HG03565 (cell line): ENCODE data around the gene PPP1CC.
"Not testable (repeated sequence)": the region's sequence is repeated elsewhere in the genome, so short reads cannot be mapped to it uniquely, and the experiment has no call there.

Experiments
- ATAC-seq: cut with Tn5 transposase; IDR thresholded peaks from one replicate; pipeline ENCODE4 v1.9.1; 2021; ENCODE audit warnings: mild to moderate bottlenecking, moderate library complexity; ENCODE audit not compliant: unreplicated experiment

Gene PPP1CC

DNA sequence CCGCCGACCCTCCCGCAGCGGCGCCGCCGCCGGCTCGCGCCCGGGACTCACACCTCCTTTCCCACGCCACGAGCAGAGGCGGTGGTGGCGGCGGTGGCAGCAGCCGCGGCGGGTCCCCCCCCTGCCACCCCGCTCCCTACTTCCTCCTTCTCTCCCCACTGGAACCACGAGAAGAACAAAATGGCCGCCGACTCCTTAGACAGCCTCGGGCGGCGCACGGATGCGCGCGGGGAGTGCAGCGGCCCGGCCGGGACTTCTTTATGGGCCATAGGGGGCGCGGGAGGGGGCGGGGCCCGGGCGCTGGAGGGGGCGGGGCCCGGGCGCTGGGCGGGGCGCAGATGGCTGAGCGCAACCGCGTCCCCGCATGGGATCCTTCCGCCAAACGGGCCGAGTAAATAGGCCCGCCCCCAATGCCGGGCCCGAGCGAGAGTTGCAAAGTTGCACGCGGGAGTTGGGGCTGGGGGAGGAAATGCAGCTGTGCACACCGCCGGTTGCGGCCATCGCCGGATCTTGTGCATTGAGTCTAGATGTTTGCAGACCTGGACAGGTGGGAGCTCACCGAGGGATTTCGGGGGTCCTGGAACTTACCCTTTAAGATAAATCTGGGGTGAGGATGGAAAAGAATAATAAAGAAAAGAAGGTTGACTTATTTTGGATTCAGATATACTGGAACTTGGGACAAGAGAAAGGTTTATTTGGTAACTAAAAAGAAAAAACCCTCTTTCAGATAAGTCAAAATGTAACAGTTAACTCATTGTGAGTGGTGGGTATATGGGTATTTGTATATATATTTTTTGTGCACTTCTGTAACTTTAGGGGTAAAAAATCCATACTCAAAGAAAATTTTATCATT lies at the start of gene PPP1CC:
PPP1CC (minus strand) TSS at position 174 of the 853 bp plus-strand sequence. CDS start 184 bp downstream, outside the sequence.
- ATAC-seq, result peak; percentile 50

DNA sequence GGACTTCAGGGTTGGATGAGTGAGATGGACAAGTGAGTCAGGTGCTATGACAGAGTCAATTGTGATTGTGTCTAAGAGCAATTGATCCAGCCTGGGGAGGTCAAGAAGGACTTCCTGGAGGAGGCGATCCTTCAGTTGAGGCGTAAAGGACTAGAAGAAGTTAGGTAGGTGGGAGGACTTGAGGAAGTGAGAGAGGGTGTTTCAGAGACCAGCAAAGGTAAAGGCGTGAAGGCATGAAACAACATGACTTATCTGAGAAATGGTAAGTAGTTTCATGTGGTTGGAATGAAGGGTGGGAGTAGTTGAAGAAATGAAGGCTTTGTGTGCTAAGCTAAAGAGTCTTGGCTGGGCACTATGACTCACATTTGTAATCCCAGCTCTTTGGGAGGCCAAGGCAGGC lies 48.9 kb upstream of the PPP1CC start:
- ATAC-seq, result no peak

GRCh38 chr12:110790301-110790700 lies 47.6 kb upstream of the PPP1CC start:
- no peak for ATAC-seq

DNA sequence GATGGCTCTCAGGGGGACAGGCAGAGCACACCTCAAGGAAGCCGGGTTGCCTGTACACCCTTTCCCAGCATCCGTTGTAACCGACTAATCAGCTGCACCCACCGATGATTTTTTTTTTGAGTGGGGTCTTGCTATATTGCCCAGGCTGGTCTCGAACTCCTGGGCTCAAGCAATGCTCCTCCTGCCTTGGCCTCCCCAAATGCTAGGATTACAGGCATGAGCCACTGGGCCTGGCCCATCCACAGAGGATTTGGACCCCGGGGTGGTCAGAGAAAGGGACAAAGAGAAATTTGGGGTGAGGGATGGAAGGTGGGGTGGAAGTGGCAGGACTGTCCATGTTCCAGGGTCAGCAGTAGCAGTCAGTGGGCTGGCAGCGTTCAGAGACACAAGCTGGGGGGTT lies 43.3 kb upstream of the PPP1CC start:
- no peak for ATAC-seq

DNA sequence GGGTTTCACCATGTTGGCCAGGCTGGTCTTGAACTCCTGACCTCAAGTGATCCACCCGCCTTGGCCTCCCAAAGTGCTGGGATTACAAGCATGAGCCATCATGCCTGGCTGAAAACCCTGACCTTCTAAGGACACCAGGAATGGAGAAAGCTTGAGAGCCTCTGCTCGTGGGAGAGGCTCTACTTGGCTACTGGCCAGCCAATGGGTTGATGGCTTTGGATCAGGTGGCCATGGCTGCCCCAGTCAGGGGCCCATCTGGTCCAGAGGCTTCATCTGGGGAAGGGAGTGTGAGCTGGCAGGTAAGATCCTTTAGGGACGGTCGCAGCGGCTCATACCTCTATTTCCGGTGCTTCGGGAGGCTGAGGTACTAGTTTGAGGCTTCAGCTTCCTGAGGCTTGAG lies 42.5 kb upstream of the PPP1CC start:
- no peak for ATAC-seq

GRCh38 chr12:110782922-110783321 lies 40.2 kb upstream of the PPP1CC start:
- no peak for ATAC-seq

GRCh38 chr12:110782094-110782493 lies 39.4 kb upstream of the PPP1CC start:
- ATAC-seq, result no peak

DNA sequence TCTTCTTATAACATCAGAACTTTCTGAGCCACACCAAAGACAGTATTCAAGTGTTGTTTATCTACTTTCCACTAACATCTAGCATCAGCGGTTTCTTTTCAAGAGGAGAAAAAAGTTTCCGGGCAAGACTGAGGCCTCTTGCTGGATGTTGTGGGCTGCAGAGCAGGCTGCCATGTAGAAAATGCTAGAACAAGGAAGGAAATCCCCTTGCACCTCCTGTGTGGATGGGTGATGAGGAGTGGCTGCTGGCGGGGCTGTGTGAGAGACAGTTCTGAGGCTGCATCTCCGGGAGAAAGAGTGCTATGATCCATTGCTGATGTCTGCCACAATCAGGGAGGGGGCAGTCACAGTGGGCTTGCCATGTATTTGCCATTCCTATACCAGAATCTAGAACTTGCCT lies 37.8 kb upstream of the PPP1CC start:
- no peak for ATAC-seq

GRCh38 chr12:110778833-110779577 lies 36.3 kb upstream of the PPP1CC start:
- no peak for ATAC-seq

DNA sequence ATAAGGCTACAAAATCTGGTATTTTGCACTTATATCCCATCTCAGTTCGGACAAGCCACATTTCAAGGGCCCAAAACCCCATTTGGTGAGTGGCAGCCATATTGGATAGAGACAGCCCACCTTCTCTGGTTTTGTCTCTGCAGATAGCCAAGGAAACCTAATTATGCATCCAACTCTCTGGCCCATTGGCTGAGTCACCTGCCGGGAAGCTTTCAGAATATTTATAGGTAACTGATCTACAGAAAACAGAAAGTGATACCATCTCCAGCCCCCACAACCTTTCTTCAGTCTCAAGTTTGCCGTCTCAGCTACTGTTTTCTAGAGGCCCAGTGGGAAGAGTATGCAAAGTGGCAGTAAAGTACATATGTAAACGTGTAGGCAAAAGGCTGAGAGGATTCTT lies 33.7 kb upstream of the PPP1CC start:
- ATAC-seq, result peak; percentile 85

GRCh38 chr12:110775997-110776396 lies 33.3 kb upstream of the PPP1CC start:
- ATAC-seq, result peak; percentile 11

- no peak for ATAC-seq
Observed at GRCh38 chr12:110774824-110775223, 32.1 kb upstream of the PPP1CC start.

DNA sequence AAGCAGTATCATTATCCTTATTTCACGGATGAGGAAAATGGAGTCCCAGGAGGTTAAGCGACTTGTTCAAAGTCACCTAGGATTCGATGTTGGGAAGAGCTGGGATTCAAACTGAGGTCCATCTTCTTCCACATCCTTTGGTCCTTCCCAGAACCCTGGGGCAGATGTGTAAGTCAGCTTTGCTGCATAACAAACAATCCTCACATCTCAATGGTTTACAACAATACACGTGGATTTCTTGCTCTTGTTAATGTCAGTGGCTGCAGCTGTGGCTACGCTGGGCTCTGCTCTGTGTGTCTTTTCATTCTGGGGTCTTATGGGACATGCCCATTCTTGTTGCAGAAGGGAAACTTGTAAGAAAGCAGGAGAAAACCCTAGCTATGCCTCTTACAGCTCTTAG lies 26.3 kb upstream of the PPP1CC start:
- ATAC-seq, result no peak

DNA sequence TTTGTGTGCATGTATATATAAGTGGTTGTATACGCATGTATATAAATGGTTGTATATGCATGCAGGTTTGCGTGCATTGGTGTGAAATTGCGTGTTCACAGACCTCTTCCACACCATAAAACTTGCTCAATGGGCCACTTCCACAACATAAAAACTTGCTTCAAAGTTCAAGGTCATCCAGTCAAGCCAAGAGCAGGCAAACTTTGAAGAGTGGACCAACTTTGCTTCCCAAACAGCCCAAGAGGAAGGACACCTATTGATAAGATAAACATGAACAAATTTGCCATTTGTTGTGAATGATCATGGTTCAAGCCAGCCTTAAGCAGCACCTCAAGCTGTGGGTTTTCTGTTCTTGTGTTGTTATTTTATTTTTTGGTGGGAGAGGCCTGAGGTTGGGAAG lies 25.2 kb upstream of the PPP1CC start:
- no peak for ATAC-seq

DNA sequence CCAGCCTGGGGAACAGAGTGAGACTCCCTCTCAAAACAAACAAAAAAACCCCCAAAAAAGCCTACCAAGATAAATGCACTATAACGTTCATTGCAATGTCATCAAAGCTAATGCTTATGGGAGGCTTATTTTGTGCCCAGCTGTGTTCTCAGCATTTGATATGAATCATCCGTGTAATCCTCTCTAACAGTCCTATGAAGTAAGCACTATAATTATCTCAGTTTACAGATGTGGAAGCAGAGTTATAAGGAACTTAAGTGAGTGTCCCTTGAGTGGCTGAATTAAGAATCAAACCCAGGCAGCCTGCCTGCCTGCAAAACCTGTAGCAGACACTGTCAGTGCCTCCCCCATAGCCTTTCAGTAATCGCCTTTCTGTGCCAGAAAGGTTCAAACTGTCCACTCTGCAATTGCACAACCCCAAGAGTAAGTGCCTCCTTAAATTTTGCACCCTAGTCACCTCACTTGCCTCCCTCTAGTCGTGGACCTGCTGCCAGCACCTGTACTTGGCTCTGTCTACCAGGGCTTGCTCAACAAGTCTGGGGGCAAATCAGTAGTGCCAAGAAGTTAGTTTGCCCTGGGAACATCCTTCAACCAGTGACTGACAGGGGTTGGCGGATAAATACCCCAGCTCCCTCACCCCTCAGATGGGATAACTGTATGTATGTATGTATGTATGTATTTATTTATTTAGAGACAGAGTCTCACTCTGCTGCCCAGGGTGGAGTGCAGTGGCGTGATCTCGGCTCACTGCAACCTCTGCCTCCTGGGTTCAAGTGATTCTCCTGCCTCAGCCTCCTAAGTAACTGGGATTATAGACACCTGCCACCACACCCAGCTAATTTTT lies 23.8 kb upstream of the PPP1CC start:
- ATAC-seq, result no peak

GRCh38 chr12:110765572-110765971 lies 22.9 kb upstream of the PPP1CC start:
- ATAC-seq, result not testable (repeated sequence)

GRCh38 chr12:110765111-110765510 lies 22.4 kb upstream of the PPP1CC start:
- ATAC-seq, result no peak

- no peak for ATAC-seq
Observed at GRCh38 chr12:110763583-110763982, 20.9 kb upstream of the PPP1CC start.

GRCh38 chr12:110762891-110763290 lies 20.2 kb upstream of the PPP1CC start:
- no peak for ATAC-seq

- no peak for ATAC-seq
Observed at GRCh38 chr12:110760204-110760609, 17.5 kb upstream of the PPP1CC start.

DNA sequence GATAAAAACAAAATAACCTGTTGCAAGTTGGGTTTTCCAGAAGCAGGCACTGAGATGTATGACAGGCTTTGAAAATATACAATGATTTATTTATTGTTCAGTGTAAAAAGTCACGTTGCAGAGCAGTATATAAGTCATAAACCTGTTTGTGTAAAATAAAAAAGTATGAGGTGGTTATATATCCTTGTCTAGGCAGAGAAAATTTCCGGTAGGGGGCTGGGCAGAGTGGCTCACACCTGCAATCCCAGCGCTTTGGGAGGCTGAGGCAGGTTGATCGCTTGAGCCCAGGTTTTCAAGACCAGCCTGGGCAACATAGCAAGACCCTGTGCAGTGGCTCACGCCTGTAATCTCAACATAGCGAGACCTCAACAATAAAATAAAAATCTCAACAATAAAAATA lies 16.2 kb upstream of the PPP1CC start:
- ATAC-seq, result no peak
